Panc1 (cell line): ENCODE results near the gene FECH. TPM values are rescaled to one million over a fixed set of nuclear protein-coding genes. Genes with fewer than 3 reads are reported as not detected.

Experiments
- ATAC-seq: fragments of 200-7000 bp; cut with Tn5 transposase; 2 replicates; pipeline ENCODE4 v1.9.1; 2020; ENCODE audit warnings: mild to moderate bottlenecking, moderate library complexity
- BruUV-seq: library from RNA; stranded (reverse); fragments of 400-500 nt; replicated peaks from 2 replicates; lab custom pipeline; 2021; lab: Mats Ljungman, UMichigan
- CTCF ChIA-PET: fragments of 300-600 bp; sonication (Branson Sonifier 250); formaldehyde crosslinking; loops from one replicate; lab custom pipeline; 2022; ENCODE audit warnings: antibody characterized with exemption; lab: Charles Lee
- POLR2A ChIA-PET: fragments of 300-600 bp; sonication (Branson Sonifier 250); formaldehyde crosslinking; loops from one replicate; lab custom pipeline; 2022; ENCODE audit warnings: antibody characterized with exemption; lab: Charles Lee
- DNase-seq: peaks from one replicate; pipeline ENCODE4 v3.0.0-alpha.2; 2010; ENCODE audit warnings: low read depth, low spot score
- H3K27ac ChIP-seq: 2 replicates; pipeline ENCODE4 v1.5.1; 2011; ENCODE audit warnings: mild to moderate bottlenecking, low read length, inconsistent platforms
- H3K27me3 ChIP-seq: fragments of 200-500 bp; sonication (Bioruptor generic); 2 replicates; pipeline ENCODE4 v1.6.0; 2014; ENCODE audit warnings: low read length, inconsistent platforms; ENCODE audit not compliant: control insufficient read depth, insufficient read depth
- H3K36me3 ChIP-seq: fragments of 200-500 bp; sonication (Bioruptor generic); 2 replicates; pipeline ENCODE4 v1.5.1; 2014; ENCODE audit warnings: inconsistent platforms, mild to moderate bottlenecking, low read length, moderate library complexity; ENCODE audit not compliant: control insufficient read depth, insufficient read depth
- H3K4me1 ChIP-seq: 2 replicates; pipeline ENCODE4 v1.5.1; 2011; ENCODE audit warnings: inconsistent platforms, mild to moderate bottlenecking, low read length, moderate library complexity; ENCODE audit not compliant: control insufficient read depth, insufficient read depth
- H3K4me3 ChIP-seq, 2 experiments: 2 replicates each; pipeline ENCODE4 v1.5.1; 2011 to 2012; ENCODE audit warnings: low read depth in 2 of 2, low read length in 2 of 2, mild to moderate bottlenecking in 2 of 2, inconsistent platforms in 1 of 2, moderate library complexity in 1 of 2
- H3K9me3 ChIP-seq: fragments of 200-500 bp; sonication (Bioruptor generic); 2 replicates; pipeline ENCODE4 v1.5.1; 2014; ENCODE audit warnings: low read depth, mild to moderate bottlenecking, inconsistent platforms, low read length, moderate library complexity; ENCODE audit not compliant: control insufficient read depth, insufficient read depth
- CTCF ChIP-seq: fragments of 450-650 bp; IDR thresholded peaks from 2 replicates; pipeline ENCODE4 v1.5.1; 2017; ENCODE audit warnings: mild to moderate bottlenecking
- POLR2AphosphoS5 ChIP-seq: IDR thresholded peaks from 2 replicates; pipeline ENCODE4 v1.6.1; 2012; ENCODE audit warnings: mild to moderate bottlenecking, low read depth, low read length, moderate library complexity
- REST ChIP-seq, 2 experiments: IDR thresholded peaks; 2 replicates each; pipeline ENCODE4 v1.6.1; 2011 to 2012; ENCODE audit warnings: low read depth in 2 of 2, control low read depth in 1 of 2, low read length in 1 of 2, mild to moderate bottlenecking in 1 of 2, moderate library complexity in 1 of 2; ENCODE audit not compliant: insufficient read depth in 1 of 2
- SIN3A ChIP-seq: IDR thresholded peaks from 2 replicates; pipeline ENCODE4 v1.6.1; 2012; ENCODE audit warnings: low read depth, mild to moderate bottlenecking, low read length, moderate library complexity, borderline replicate concordance; ENCODE audit not compliant: insufficient read depth
- TCF7L2 ChIP-seq: IDR thresholded peaks from 2 replicates; pipeline ENCODE4 v1.6.1; 2011; ENCODE audit warnings: mild to moderate bottlenecking, low read depth, low read length, inconsistent platforms
- in situ Hi-C: cut with HindIII; loops from 2 replicates; pipeline ENCODE4 v1.10.0; 2016; ENCODE audit warnings: low sequenced_read_pairs, low pct_unique_long_range_greater_than_20kb
- intact Hi-C: fragments of 100-400 bp; cut with micrococcal nuclease; formaldehyde crosslinking; loops from one replicate; pipeline ENCODE4 v1.10.0; 2022; ENCODE audit not compliant: unreplicated experiment
- total RNA-seq: library from RNA; stranded (reverse); gene quantifications from one replicate; pipeline ENCODE4 v1.2.1, GENCODE V29; 2021; ENCODE audit not compliant: unreplicated experiment

FECH gene
- total RNA-seq, 1 experiment from 2014 or later, result 25.2 TPM

GRCh38 chr18:57519668-57520424 is 66.7 kb downstream of the FECH start:
- no peaks in the 10 kb centered on the region for H3K4me1 ChIP-seq
- intact Hi-C loops, result no loop called here
- H3K27me3 ChIP-seq, result no peaks in the 10 kb centered on the region
- DNase-seq (no peak), ATAC-seq (no peak)
- no TSS peak for BruUV-seq
- no peak overlapping the region for H3K4me3 ChIP-seq
- H3K27ac ChIP-seq, result no peak overlapping the region
- in situ Hi-C loops, result no loop called here
- TF ChIP-seq POLR2AphosphoS5, result no peak
- no peak for TF ChIP-seq TCF7L2
- no peak for TF ChIP-seq CTCF
- TF ChIP-seq REST (IDR thresholded peaks at IDR 0.05; ENCODE audit: insufficient read depth in 1 of 2, low read depth in 2 of 2, low read length in 1 of 2), result no peak
- TF ChIP-seq SIN3A, result no peak
- H3K36me3 ChIP-seq, result no peaks in the 10 kb centered on the region
- POLR2A ChIA-PET, result no interaction called here
- CTCF ChIA-PET, result no interaction called here
- H3K9me3 ChIP-seq, result no peaks in the 10 kb centered on the region

GRCh38 chr18:57518533-57518932 is 68.0 kb downstream of the FECH start:
- no peak for DNase-seq
- no peak overlapping the region for H3K4me3 ChIP-seq
- in situ Hi-C loops (no loop called here), intact Hi-C loops (no loop called here)
- no peaks in the 10 kb centered on the region for H3K36me3 ChIP-seq
- no peak overlapping the region for H3K27ac ChIP-seq
- H3K9me3 ChIP-seq, result no peaks in the 10 kb centered on the region
- BruUV-seq, result no TSS peak
- no peak for ATAC-seq
- POLR2A ChIA-PET, result no interaction called here
- no peak for TF ChIP-seq CTCF
- TF ChIP-seq SIN3A, result no peak
- TF ChIP-seq TCF7L2, result no peak
- no peak for TF ChIP-seq REST (IDR thresholded peaks at IDR 0.05; ENCODE audit: insufficient read depth in 1 of 2, low read depth in 2 of 2, low read length in 1 of 2)
- TF ChIP-seq POLR2AphosphoS5, result no peak
- H3K27me3 ChIP-seq, result no peaks in the 10 kb centered on the region
- H3K4me1 ChIP-seq, result no peaks in the 10 kb centered on the region
- CTCF ChIA-PET, result no interaction called here
